ENCODE results near the gene CAMK2A.

The CAMK2A gene

GRCh38 chr5:150316320-150316719 lies 26.7 kb upstream of the CAMK2A start:
- no peak for DNase-seq (ENCODE audit: low read depth)

DNA sequence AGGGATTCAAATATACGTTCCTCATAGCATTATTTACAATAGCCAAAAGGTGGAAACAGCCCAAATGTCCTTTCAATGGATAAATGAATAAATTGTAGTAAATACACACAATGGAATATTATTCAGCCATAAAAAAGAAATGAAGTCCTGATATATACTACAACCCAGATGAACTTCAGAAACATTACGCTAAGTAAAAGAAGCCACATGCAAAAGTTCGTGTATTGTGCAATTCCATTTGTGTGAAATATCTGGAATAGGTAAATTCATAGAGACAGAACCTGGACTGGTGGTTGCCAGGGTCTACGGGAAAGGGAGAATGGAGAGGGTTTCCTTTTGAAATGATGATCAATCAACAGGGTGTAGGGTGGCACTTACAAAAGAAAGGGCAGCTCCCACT lies 25.7 kb upstream of the CAMK2A start:
- no peak for DNase-seq (ENCODE audit: low read depth)

DNA sequence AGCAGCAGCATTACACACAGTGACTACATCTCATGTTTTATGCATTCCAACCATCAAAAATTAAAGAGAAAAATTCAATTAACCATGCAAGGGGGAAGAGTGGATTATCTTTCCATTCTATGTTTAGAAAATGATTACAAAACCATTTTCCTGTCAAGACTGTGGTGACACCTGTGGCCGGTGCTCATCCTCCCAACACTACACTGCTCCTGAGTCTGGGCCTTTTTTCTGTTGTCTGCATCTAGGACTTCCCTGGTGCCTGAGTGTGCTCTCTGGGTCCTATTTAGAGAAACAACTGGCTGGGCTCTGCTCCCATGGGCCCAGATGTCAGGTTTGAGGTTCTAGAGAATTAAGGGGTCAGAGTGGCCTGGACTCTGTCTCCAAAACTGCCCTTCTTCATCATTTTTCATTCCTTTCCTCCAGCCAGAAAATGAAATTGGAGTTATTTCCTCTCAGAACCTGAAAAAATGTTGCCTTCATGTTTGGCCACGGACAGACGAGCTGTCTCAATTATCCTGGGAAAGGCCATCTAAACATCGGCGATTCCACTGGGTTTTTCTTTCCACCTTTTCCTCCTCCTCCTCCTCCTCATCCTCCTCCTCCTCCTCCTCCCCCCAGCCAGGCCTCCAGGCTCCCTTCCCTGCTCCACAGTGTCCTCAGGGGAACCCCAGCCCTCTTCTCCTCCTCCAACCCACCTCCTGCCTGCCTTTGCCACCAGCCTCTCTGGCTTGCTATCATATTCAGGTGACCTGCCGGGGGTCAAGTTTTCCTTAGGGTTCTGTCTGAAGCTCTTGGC lies 24.5 kb upstream of the CAMK2A start:
- no peak for DNase-seq (ENCODE audit: low read depth)

GRCh38 chr5:150313501-150313900 lies 23.9 kb upstream of the CAMK2A start:
- DNase-seq (ENCODE audit: low read depth): no peak

- no peak for DNase-seq (ENCODE audit: low read depth)
Measured at GRCh38 chr5:150312518-150312917, 22.9 kb upstream of the CAMK2A start.

- no peak for DNase-seq (ENCODE audit: low read depth)
Measured at GRCh38 chr5:150311015-150311692, 21.6 kb upstream of the CAMK2A start.

- DNase-seq (ENCODE audit: low read depth): no peak
Measured at GRCh38 chr5:150310246-150310645, 20.7 kb upstream of the CAMK2A start.

GRCh38 chr5:150309886-150310239 lies 20.3 kb upstream of the CAMK2A start:
- DNase-seq (ENCODE audit: low read depth): no peak

GRCh38 chr5:150309101-150309885 lies 19.7 kb upstream of the CAMK2A start:
- no peak for DNase-seq (ENCODE audit: low read depth)

GRCh38 chr5:150307617-150308426 lies 18.2 kb upstream of the CAMK2A start:
- no peak for DNase-seq (ENCODE audit: low read depth)

DNA sequence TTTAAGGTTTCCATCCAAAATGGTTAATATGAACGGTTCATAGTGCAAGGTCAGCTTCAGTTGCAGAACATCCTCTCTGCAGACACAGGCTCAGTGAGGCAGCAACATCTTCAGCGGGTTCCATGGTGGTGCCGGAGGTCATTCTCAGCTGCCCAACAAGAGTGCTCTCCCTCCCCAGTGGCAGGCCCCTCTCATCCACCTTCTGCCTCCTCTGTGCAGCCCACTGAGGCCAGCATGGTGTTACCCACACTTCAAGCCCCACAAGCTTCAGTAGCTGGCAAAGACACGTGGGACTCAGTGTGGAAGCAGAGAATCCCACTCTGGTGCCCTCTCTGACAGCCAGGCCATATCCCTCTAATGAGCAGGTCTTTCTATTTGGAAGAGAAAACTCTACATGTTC lies 17.2 kb upstream of the CAMK2A start:
- DNase-seq (ENCODE audit: low read depth): no peak

- no peak for DNase-seq (ENCODE audit: low read depth)
Measured at GRCh38 chr5:150305557-150305956, 16.0 kb upstream of the CAMK2A start.

- DNase-seq (ENCODE audit: low read depth): no peak
Measured at GRCh38 chr5:150305095-150305494, 15.5 kb upstream of the CAMK2A start.

DNA sequence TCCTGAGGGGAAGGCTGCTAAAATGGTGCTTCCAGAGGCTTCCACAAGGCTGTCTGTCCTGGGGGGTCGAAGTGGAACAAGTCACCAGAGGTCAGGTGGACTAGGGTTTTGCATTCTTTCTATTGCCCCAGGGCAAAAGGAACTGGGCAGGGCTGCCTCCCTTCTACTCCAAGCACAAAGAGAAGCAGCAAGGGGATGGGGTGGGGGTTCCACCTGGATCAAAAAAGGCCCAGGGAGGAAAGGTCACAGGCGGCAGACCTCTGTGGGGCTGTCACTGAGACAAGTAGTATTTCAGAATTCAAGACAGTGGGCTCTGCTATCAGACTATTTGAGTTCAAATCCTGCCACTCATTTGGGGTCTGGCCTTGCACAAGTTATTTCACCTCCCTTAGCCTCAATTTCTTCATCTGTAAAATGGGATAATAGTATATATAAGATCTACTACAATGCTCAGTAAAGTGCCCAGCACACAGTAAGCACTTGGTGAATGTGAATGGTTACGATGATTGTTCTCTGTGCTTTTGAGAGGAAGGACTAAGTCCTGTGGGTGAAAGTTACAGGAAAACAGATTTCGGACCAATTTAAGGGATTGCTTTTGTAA lies 15.0 kb upstream of the CAMK2A start:
- DNase-seq (ENCODE audit: low read depth): no peak

GRCh38 chr5:150303660-150304386 lies 14.2 kb upstream of the CAMK2A start:
- DNase-seq (ENCODE audit: low read depth): no peak

DNA sequence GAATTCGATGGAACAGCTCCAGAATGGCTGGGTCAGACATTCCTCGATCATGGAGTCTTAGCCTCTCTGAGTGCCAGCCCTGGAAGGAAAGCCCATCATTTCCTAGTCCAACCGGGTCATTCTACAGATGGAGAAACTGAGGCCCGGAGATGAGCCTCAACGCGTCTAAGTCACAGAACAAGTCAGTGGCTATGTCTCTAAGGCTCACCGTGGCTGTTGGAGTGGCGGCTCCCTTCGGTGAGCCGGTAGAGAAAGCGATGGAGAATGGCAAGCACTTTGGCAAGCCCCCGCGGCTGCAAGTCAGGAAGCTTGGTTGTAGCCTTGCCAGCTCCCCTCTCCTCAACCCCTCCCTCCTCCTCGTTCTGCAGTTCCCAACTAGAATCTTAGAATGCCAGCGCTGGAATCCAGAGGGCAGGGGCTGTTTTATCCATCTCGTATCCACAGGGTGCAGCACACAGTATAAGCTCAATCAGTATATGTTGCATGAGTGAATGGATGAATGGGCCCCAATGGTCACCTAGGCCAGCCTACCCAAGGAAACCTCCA lies 13.6 kb upstream of the CAMK2A start:
- DNase-seq (ENCODE audit: low read depth): no peak

DNA sequence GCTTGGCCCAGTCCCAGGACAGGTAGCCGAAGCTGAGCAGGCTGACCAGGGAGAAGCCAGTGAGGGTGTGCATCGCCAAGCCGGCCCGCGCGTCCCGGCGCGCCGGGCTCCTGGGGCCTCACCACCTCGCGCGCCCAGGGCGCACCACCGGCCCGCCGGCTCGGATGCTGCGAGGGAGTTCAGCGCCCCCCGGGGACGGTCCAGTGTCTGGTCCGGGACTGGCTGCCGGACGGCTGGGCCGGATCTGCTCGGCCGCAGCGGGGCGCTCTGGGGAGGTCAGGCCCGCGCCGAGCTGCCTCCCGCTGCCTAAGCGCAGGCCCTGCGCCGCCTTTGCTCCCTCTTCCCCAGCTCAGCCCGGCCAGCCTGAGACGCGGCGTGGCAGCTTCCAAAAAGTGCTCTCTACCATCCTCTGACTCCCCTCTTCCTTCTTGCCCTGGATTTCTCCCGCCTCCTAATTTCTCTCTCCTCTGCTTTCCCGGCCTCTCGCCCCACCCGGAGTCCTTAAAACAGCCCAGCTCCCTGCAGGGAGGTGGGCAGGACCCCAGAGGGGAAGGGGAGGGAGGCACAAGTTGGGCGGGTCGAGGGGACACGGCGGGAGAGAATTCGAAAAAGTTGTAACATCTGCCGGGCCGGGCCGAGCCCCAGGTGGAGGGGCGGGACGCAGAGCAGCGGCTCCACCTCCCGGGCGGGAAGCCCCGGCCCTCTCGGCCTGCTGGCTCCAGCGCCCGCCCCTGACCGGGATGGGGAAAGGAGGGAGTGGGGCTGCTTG lies 12.9 kb upstream of the CAMK2A start, which contains the start of gene ARSI:
Gene ARSI (minus strand): TSS at position 605 of the 769 bp plus-strand sequence. CDS start 532 bp downstream, at position 73.
- DNase-seq (ENCODE audit: low read depth): no peak

DNA sequence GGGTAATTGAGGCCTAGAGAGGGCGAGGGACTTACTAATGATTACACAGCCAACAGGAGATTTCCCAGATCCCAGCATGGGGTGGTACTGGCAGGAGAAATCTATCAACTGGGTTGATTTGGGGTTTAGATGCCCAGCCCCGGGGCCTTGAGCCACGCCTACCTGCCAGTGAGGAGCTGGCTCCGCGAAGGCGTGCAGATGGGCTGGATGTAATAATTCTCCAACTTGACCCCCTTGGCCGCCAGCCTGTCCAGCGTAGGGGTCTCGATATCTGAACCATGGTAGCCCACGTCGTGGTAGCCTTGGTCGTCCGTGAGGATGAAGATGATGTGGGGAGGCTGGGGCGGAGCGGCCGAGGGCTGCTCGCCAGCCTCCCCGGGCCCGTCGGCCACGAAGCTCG lies 12.3 kb upstream of the CAMK2A start:
- DNase-seq (ENCODE audit: low read depth): no peak

GRCh38 chr5:150301170-150301505 lies 11.6 kb upstream of the CAMK2A start:
- DNase-seq (ENCODE audit: low read depth): no peak

Measured in activated T-helper 1 cell treated with Interleukin-2 at 50 U/mL for 16 hours (primary cell).